ENCODE data around the gene KRT85.

- TF ChIP-seq CTCF (IDR thresholded peaks at IDR 0.05 in 2 of 3, conservative IDR thresholded peaks at IDR 0.05 in 1 of 3; ENCODE audit: control insufficient read depth in 2 of 3, extremely low read depth in 1 of 3, insufficient read depth in 1 of 3, low read depth in 3 of 3, low read length in 3 of 3), result no peak
- TF ChIP-seq GABPA (IDR thresholded peaks at IDR 0.05; ENCODE audit: low read depth), result no peak
- TF ChIP-seq RFX5 (IDR thresholded peaks at IDR 0.05; ENCODE audit: low read depth, low read length), result no peak
- TF ChIP-seq EP300 (IDR thresholded peaks at IDR 0.05; ENCODE audit: borderline replicate concordance in 1 of 2, control insufficient read depth in 1 of 2, low read depth in 2 of 2, low read length in 2 of 2), result no peak
- TF ChIP-seq MYC (IDR thresholded peaks at IDR 0.05; ENCODE audit: insufficient read depth, insufficient read length, insufficient replicate concordance, low read length, severe bottlenecking), result no peak
- TF ChIP-seq POLR2AphosphoS5 (IDR thresholded peaks at IDR 0.05; ENCODE audit: low read length), result no peak
- no peak for TF ChIP-seq SMAD1 (IDR thresholded peaks at IDR 0.05; ENCODE audit: low read depth, partially characterized antibody)
Measured at GRCh38 chr12:52399756-52400155, 32.5 kb upstream of the KRT85 start.
